Activated CD8-positive, alpha-beta memory T cell treated with anti-CD3 and anti-CD28 coated beads, Interleukin-2, amount 10 ng/mL, durations not matched to agents 7 days and 5 days (primary cell): ENCODE results near the gene SPTY2D1. TPM values are rescaled to one million over a fixed set of nuclear protein-coding genes. Genes with fewer than 3 reads are reported as not detected.
A peak's percentile ranks its signal among the peaks of the same experiment; 100 is the strongest.

Experiments used
- ATAC-seq: fragments of 150-1000 bp; cut with Tn5 transposase; one replicate; pipeline ENCODE4 v1.10.0; 2021; ENCODE audit warnings: moderate library complexity
- CTCF ChIA-PET: fragments of 350-600 bp; sonication (Branson Sonifier 250); formaldehyde crosslinking; loops from one replicate; lab custom pipeline; 2021; ENCODE audit warnings: antibody characterized with exemption; lab: Charles Lee
- DNase-seq: peaks from one replicate; pipeline ENCODE4 v3.0.0-alpha.2; 2020
- H3K27ac Mint-ChIP-seq: one replicate; pipeline ENCODE4 v1.8.0; 2021; ENCODE audit warnings: mild to moderate bottlenecking, mixed read lengths
- H3K27me3 Mint-ChIP-seq: one replicate; pipeline ENCODE4 v1.8.0; 2021; ENCODE audit warnings: mixed read lengths
- H3K36me3 Mint-ChIP-seq: one replicate; pipeline ENCODE4 v1.8.0; 2021; ENCODE audit warnings: mild to moderate bottlenecking, mixed read lengths
- H3K4me1 Mint-ChIP-seq: one replicate; pipeline ENCODE4 v1.8.0; 2021; ENCODE audit warnings: mixed read lengths
- H3K4me3 Mint-ChIP-seq: one replicate; pipeline ENCODE4 v1.8.0; 2021; ENCODE audit warnings: mild to moderate bottlenecking, moderate library complexity, mixed read lengths
- H3K9me3 Mint-ChIP-seq: one replicate; pipeline ENCODE4 v1.8.0; 2022; ENCODE audit warnings: low read depth, mixed read lengths
- total RNA-seq, 2 experiments: library from RNA; stranded (reverse); gene quantifications; one replicate each; pipeline ENCODE4 v1.2.3, GENCODE V29; 2021

The SPTY2D1 gene
- total RNA-seq, 2 experiments from 2014 or later, result 23.8 to 34.7 TPM

- peak overlapping the region; percentile 64 for H3K4me3 Mint-ChIP-seq
- no peaks in the 10 kb centered on the region for H3K27me3 Mint-ChIP-seq
- DNase-seq (peak; percentile 52), ATAC-seq (peak; percentile 93)
- CTCF ChIA-PET, result interaction anchor here (1.1 to 3.8 kb wide), 7 partner anchors 9 to 152 kb away, joined by 3 to 19 read pairs (median 9); partner anchors contain the start of genes SPTY2D1 and UEVLD
- H3K36me3 Mint-ChIP-seq, result peaks cover 31% of the 10 kb centered on the region
- H3K9me3 Mint-ChIP-seq, result no peaks in the 10 kb centered on the region
- peak overlapping the region; percentile 83 for H3K27ac Mint-ChIP-seq
- peaks cover 36% of the 10 kb centered on the region for H3K4me1 Mint-ChIP-seq
These were observed 55.1 kb downstream of the SPTY2D1 start for GRCh38 chr11:18578975-18579598.

GRCh38 chr11:18575361-18575760 is 58.8 kb downstream of the SPTY2D1 start:
- H3K4me3 Mint-ChIP-seq, result no peak overlapping the region
- H3K9me3 Mint-ChIP-seq, result no peaks in the 10 kb centered on the region
- peak overlapping the region; percentile 43 for H3K27ac Mint-ChIP-seq
- peaks cover 42% of the 10 kb centered on the region for H3K36me3 Mint-ChIP-seq
- H3K4me1 Mint-ChIP-seq, result peaks cover 36% of the 10 kb centered on the region
- H3K27me3 Mint-ChIP-seq, result no peaks in the 10 kb centered on the region
- CTCF ChIA-PET, result interaction anchor here (1.2 kb wide), 1 partner anchor 147 kb away, joined by 3 read pairs; no protein-coding TSS in a partner anchor
- DNase-seq (no peak), ATAC-seq (no peak)

GRCh38 chr11:18567081-18567480 is 67.1 kb downstream of the SPTY2D1 start:
- Mint-ChIP-seq H3K27ac (no peak overlapping the region), H3K27me3 (no peaks in the 10 kb centered on the region), H3K36me3 (peaks cover 14% of the 10 kb centered on the region), H3K4me1 (no peaks in the 10 kb centered on the region), H3K4me3 (no peak overlapping the region), H3K9me3 (no peaks in the 10 kb centered on the region)
- ATAC-seq (no peak), DNase-seq (no peak)
- CTCF ChIA-PET, result interaction anchor here (1.4 to 1.5 kb wide), 2 partner anchors 155 to 197 kb away, joined by 3 to 4 read pairs; no protein-coding TSS in a partner anchor

- Mint-ChIP-seq H3K27me3 (no peaks in the 10 kb centered on the region), H3K4me3 (no peak overlapping the region), H3K4me1 (no peaks in the 10 kb centered on the region), H3K36me3 (peaks cover 13% of the 10 kb centered on the region), H3K27ac (no peak overlapping the region), H3K9me3 (no peaks in the 10 kb centered on the region)
- CTCF ChIA-PET, result no interaction called here
- DNase-seq (no peak), ATAC-seq (no peak)
These were observed 67.7 kb downstream of the SPTY2D1 start for GRCh38 chr11:18566406-18566805.

- Mint-ChIP-seq H3K27me3 (no peaks in the 10 kb centered on the region), H3K27ac (no peak overlapping the region), H3K9me3 (no peaks in the 10 kb centered on the region), H3K4me1 (no peaks in the 10 kb centered on the region), H3K36me3 (peaks cover 9% of the 10 kb centered on the region), H3K4me3 (no peak overlapping the region)
- ATAC-seq, result no peak
- CTCF ChIA-PET, result interaction anchor here (0.8 to 1.4 kb wide), 5 partner anchors 9 to 158 kb away, joined by 3 to 4 read pairs (median 4); no protein-coding TSS in a partner anchor
- no peak for DNase-seq
These were observed 70.0 kb downstream of the SPTY2D1 start for GRCh38 chr11:18564149-18564548.

GRCh38 chr11:18563090-18563730 is 70.9 kb downstream of the SPTY2D1 start:
- H3K4me1 Mint-ChIP-seq, result no peaks in the 10 kb centered on the region
- H3K36me3 Mint-ChIP-seq, result peaks cover 7% of the 10 kb centered on the region
- no peak for ATAC-seq
- H3K4me3 Mint-ChIP-seq, result no peak overlapping the region
- H3K27ac Mint-ChIP-seq, result no peak overlapping the region
- no peaks in the 10 kb centered on the region for H3K9me3 Mint-ChIP-seq
- CTCF ChIA-PET, result interaction anchor here (1.1 kb wide), 1 partner anchor 159 kb away, joined by 4 read pairs; no protein-coding TSS in a partner anchor
- H3K27me3 Mint-ChIP-seq, result no peaks in the 10 kb centered on the region
- DNase-seq, result no peak

Other genes starting within 250 kb of the SPTY2D1 start
- gene LDHA, start 239.8 kb downstream of the SPTY2D1 start, total RNA-seq, result 1,000 to 10,000 TPM in 1 of 2 experiments, 100 to 1,000 TPM in 1; 826 to 1,022 TPM
- gene LDHC, start 222.0 kb downstream of the SPTY2D1 start, total RNA-seq, result under 1 TPM in 1 of 2 experiments, not detected in 1; 0.16 TPM
- not detected for gene LDHAL6A, start 178.5 kb downstream of the SPTY2D1 start, total RNA-seq
- gene TSG101, start 107.4 kb downstream of the SPTY2D1 start, total RNA-seq, result 10 to 100 TPM; 30.5 to 42.2 TPM
- gene UEVLD, start 45.6 kb downstream of the SPTY2D1 start, total RNA-seq, result 10 to 100 TPM; 17.2 to 23.3 TPM
- 1 to 10 TPM in 1 of 2 experiments, under 1 TPM in 1; 0.85 to 1.8 TPM for gene MISFA, start 34.6 kb downstream of the SPTY2D1 start, total RNA-seq
- gene TMEM86A, start 64.4 kb upstream of the SPTY2D1 start, total RNA-seq, result under 1 TPM; 0.93 to 0.98 TPM
- gene IGSF22, start 91.8 kb upstream of the SPTY2D1 start, total RNA-seq, result under 1 TPM; 0.35 to 0.64 TPM
- gene PTPN5, start 157.5 kb upstream of the SPTY2D1 start, total RNA-seq, result not detected